WI38 (cell line): ENCODE results near the gene GALNT13.

Experiments
- H3K4me3 ChIP-seq: 2 replicates; pipeline ENCODE4 v1.5.1; 2011; ENCODE audit warnings: low read depth, mild to moderate bottlenecking, control low read depth, low read length
- CTCF ChIP-seq: IDR thresholded peaks from 2 replicates; pipeline ENCODE4 v1.5.1; 2012; ENCODE audit warnings: low read depth, mild to moderate bottlenecking, control low read depth, low read length

GALNT13 gene

GRCh38 chr2:154231021-154231420, 359.3 kb downstream of the GALNT13 start:
- no peak overlapping the region for H3K4me3 ChIP-seq
- TF ChIP-seq CTCF: no peak

- no peak for TF ChIP-seq CTCF
- no peak overlapping the region for H3K4me3 ChIP-seq
These were observed 361.5 kb downstream of the GALNT13 start for GRCh38 chr2:154233231-154233630.

- no peak for TF ChIP-seq CTCF
- no peak overlapping the region for H3K4me3 ChIP-seq
These were observed 366.5 kb downstream of the GALNT13 start for GRCh38 chr2:154238252-154238651.

GRCh38 chr2:154240316-154240715, 368.6 kb downstream of the GALNT13 start:
- no peak overlapping the region for H3K4me3 ChIP-seq
- no peak for TF ChIP-seq CTCF

GRCh38 chr2:154240921-154241379, 369.2 kb downstream of the GALNT13 start:
- TF ChIP-seq CTCF: no peak
- H3K4me3 ChIP-seq: no peak overlapping the region

GRCh38 chr2:154242687-154243086, 371.0 kb downstream of the GALNT13 start:
- TF ChIP-seq CTCF: no peak
- H3K4me3 ChIP-seq: no peak overlapping the region

GRCh38 chr2:154243685-154244084, 372.0 kb downstream of the GALNT13 start:
- no peak for TF ChIP-seq CTCF
- H3K4me3 ChIP-seq: no peak overlapping the region
